HG02981 (cell line): ENCODE results near the gene RAP1GAP2.

Experiments used
- ATAC-seq: cut with Tn5 transposase; IDR thresholded peaks from one replicate; pipeline ENCODE4 v1.9.1; 2021; ENCODE audit warnings: mild to moderate bottlenecking, moderate library complexity; ENCODE audit not compliant: unreplicated experiment

RAP1GAP2 gene

GRCh38 chr17:2906901-2907300, 110.7 kb downstream of the RAP1GAP2 start:
- no peak for ATAC-seq

- no peak for ATAC-seq
Measured at GRCh38 chr17:2909175-2909845, 113.1 kb downstream of the RAP1GAP2 start.

GRCh38 chr17:2909846-2910234, 113.6 kb downstream of the RAP1GAP2 start:
- ATAC-seq: no peak

- no peak for ATAC-seq
Measured at GRCh38 chr17:2911035-2911754, 115.0 kb downstream of the RAP1GAP2 start.

- no peak for ATAC-seq
Measured at GRCh38 chr17:2911755-2912111, 115.5 kb downstream of the RAP1GAP2 start.

GRCh38 chr17:2912754-2913153, 116.5 kb downstream of the RAP1GAP2 start:
- ATAC-seq: no peak

GRCh38 chr17:2916461-2916860, 120.2 kb downstream of the RAP1GAP2 start:
- no peak for ATAC-seq

GRCh38 chr17:2921443-2921842, 125.2 kb downstream of the RAP1GAP2 start:
- ATAC-seq: no peak

- ATAC-seq: no peak
Measured at GRCh38 chr17:2924211-2924610, 128.0 kb downstream of the RAP1GAP2 start.

- ATAC-seq: no peak
Measured at GRCh38 chr17:2925011-2925410, 128.8 kb downstream of the RAP1GAP2 start.

GRCh38 chr17:2926019-2926650, 129.9 kb downstream of the RAP1GAP2 start:
- no peak for ATAC-seq

- no peak for ATAC-seq
Measured at GRCh38 chr17:2928294-2928890, 132.2 kb downstream of the RAP1GAP2 start.

GRCh38 chr17:2929881-2930533, 133.8 kb downstream of the RAP1GAP2 start:
- ATAC-seq: no peak

- ATAC-seq: no peak
Measured at GRCh38 chr17:2931876-2932275, 135.6 kb downstream of the RAP1GAP2 start.

GRCh38 chr17:2932946-2933345, 136.7 kb downstream of the RAP1GAP2 start:
- no peak for ATAC-seq

GRCh38 chr17:2933606-2934005, 137.4 kb downstream of the RAP1GAP2 start:
- ATAC-seq: no peak

- ATAC-seq: no peak
Measured at GRCh38 chr17:2935632-2936031, 139.4 kb downstream of the RAP1GAP2 start.

GRCh38 chr17:2936351-2936750, 140.1 kb downstream of the RAP1GAP2 start:
- no peak for ATAC-seq

- ATAC-seq: no peak
Measured at GRCh38 chr17:2936771-2937321, 140.6 kb downstream of the RAP1GAP2 start.

- ATAC-seq: no peak
Measured at GRCh38 chr17:2937331-2938003, 141.2 kb downstream of the RAP1GAP2 start.
